K562 (cell line): ENCODE data around the gene ZSWIM9. TPM values are rescaled to one million over a fixed set of nuclear protein-coding genes. Genes with fewer than 3 reads are reported as not detected.

Source experiments
- CBX5 ChIP-seq: IDR thresholded peaks from 2 replicates; pipeline ENCODE4 v1.6.1; 2014; ENCODE audit warnings: low read depth, borderline replicate concordance
- CTBP1 ChIP-seq: fragments of 450-650 bp; IDR thresholded peaks from 2 replicates; pipeline ENCODE4 v1.6.1; 2016; ENCODE audit warnings: borderline replicate concordance
- EGR1 ChIP-seq: fragments of 450-650 bp; conservative IDR thresholded peaks from 2 replicates; pipeline ENCODE4 v1.6.1; 2017; ENCODE audit warnings: mild to moderate bottlenecking
- EZH2 ChIP-seq: IDR thresholded peaks from 2 replicates; pipeline ENCODE4 v1.6.1; 2012; ENCODE audit warnings: low read depth, mild to moderate bottlenecking, inconsistent platforms, low read length, borderline replicate concordance
- HMGXB4 ChIP-seq: sonication (generic); formaldehyde crosslinking; IDR thresholded peaks from 2 replicates; pipeline ENCODE4 v1.8.1; 2023; ENCODE audit warnings: mild to moderate bottlenecking, missing genetic modification reagents
- MBD1 ChIP-seq: fragments of 250-450 bp; sonication (Bioruptor Pico); IDR thresholded peaks from 2 replicates; pipeline ENCODE4 v1.8.0; 2022; ENCODE audit warnings: inconsistent platforms
- POLR2H ChIP-seq: IDR thresholded peaks from 2 replicates; pipeline ENCODE4 v1.6.1; 2016; ENCODE audit warnings: missing genetic modification characterization, low read depth, mild to moderate bottlenecking, control low read depth, missing compliant biosample characterization, moderate library complexity
- PTRF ChIP-seq: fragments of 450-650 bp; IDR thresholded peaks from 2 replicates; pipeline ENCODE4 v1.6.1; 2016; ENCODE audit warnings: mild to moderate bottlenecking, missing genetic modification characterization, missing compliant biosample characterization
- RCOR1 ChIP-seq, 2 experiments: IDR thresholded peaks; 2 replicates each; pipeline ENCODE4 v1.6.1; 2012; ENCODE audit warnings: low read depth in 2 of 2, low read length in 2 of 2, borderline replicate concordance in 1 of 2, improper control_type of control experiment in 1 of 2
- SIN3B ChIP-seq: fragments of 450-650 bp; IDR thresholded peaks from 2 replicates; pipeline ENCODE4 v1.6.1; 2017; ENCODE audit warnings: low read depth, mild to moderate bottlenecking, moderate library complexity
- ZNF780A ChIP-seq: fragments of 250-450 bp; sonication (Bioruptor Pico); IDR thresholded peaks from 2 replicates; pipeline ENCODE4 v1.5.0; 2021; ENCODE audit warnings: mild to moderate bottlenecking
- polyA plus RNA-seq, 8 experiments: library from polyadenylated mRNA; depleted of rRNA in 4 of 8; stranded (reverse) in 5 of 8; unstranded in 3 of 8; fragments of >200 nt; fragmentation: Nextera tagmentation in 2 of 8; fragmentation: Illumina TruSeq in 1 of 8; extraction: Ambion mirVana in 2 of 8; extraction: Trizol in 1 of 8; gene quantifications; 2 replicates each; pipeline versions ENCODE4 v1.2.1 to v1.2.3, GENCODE V29; 2011 to 2014; ENCODE audit warnings: inconsistent platforms in 1 of 8, missing spikeins in 1 of 8
- total RNA-seq, 7 experiments: library from RNA; depleted of rRNA in 6 of 7; stranded (reverse); fragments of >200 nt in 6 of 7; fragmentation: Illumina TruSeq in 2 of 7; extraction: Trizol in 2 of 7; gene quantifications; 2 replicates each; pipeline versions ENCODE4 v1.2.1 to v1.2.3, GENCODE V29; 2011 to 2021; ENCODE audit warnings: low replicate concordance in 1 of 7
- TF ChIP-seq, protein P1 (sequence below), 2 experiments: fragments of 450-650 bp in 1 of 2; sonication (generic) in 1 of 2; formaldehyde crosslinking in 1 of 2; IDR thresholded peaks; 2 replicates each; pipeline versions ENCODE4 v1.7.1 to v1.9.0; 2016 to 2022; ENCODE audit warnings: inconsistent platforms in 1 of 2, mild to moderate bottlenecking in 1 of 2, missing genetic modification reagents in 1 of 2

Gene ZSWIM9
- total and polyA plus RNA-seq, 9 of the 15 experiments (the other 6 are each of a cell fraction or from before 2014, with no cell fraction given): 0.04 to 1.4 (median 0.34) TPM; not detected in 1

- TF ChIP-seq, protein P1, sequence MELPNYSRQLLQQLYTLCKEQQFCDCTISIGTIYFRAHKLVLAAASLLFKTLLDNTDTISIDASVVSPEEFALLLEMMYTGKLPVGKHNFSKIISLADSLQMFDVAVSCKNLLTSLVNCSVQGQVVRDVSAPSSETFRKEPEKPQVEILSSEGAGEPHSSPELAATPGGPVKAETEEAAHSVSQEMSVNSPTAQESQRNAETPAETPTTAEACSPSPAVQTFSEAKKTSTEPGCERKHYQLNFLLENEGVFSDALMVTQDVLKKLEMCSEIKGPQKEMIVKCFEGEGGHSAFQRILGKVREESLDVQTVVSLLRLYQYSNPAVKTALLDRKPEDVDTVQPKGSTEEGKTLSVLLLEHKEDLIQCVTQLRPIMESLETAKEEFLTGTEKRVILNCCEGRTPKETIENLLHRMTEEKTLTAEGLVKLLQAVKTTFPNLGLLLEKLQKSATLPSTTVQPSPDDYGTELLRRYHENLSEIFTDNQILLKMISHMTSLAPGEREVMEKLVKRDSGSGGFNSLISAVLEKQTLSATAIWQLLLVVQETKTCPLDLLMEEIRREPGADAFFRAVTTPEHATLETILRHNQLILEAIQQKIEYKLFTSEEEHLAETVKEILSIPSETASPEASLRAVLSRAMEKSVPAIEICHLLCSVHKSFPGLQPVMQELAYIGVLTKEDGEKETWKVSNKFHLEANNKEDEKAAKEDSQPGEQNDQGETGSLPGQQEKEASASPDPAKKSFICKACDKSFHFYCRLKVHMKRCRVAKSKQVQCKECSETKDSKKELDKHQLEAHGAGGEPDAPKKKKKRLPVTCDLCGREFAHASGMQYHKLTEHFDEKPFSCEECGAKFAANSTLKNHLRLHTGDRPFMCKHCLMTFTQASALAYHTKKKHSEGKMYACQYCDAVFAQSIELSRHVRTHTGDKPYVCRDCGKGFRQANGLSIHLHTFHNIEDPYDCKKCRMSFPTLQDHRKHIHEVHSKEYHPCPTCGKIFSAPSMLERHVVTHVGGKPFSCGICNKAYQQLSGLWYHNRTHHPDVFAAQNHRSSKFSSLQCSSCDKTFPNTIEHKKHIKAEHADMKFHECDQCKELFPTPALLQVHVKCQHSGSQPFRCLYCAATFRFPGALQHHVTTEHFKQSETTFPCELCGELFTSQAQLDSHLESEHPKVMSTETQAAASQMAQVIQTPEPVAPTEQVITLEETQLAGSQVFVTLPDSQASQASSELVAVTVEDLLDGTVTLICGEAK (IDR thresholded peaks at IDR 0.05): peak; percentile 71
- TF ChIP-seq, protein P1 (CRISPR knock-in tag; IDR thresholded peaks at IDR 0.05): no peak
- TF ChIP-seq ZNF780A: no peak
- TF ChIP-seq POLR2H (tag): no peak
- peak; percentile 90 for TF ChIP-seq CTBP1
- peak; percentile 66 for TF ChIP-seq HMGXB4 (CRISPR knock-in tag)
- TF ChIP-seq SIN3B: peak; percentile 36; the same call in 1 of the 2 replicates
- peak; percentile 87 for TF ChIP-seq EGR1
- no peak for TF ChIP-seq EZH2
- no peak for TF ChIP-seq MBD1
- TF ChIP-seq RCOR1 (IDR thresholded peaks at IDR 0.05; ENCODE audit: borderline replicate concordance in 1 of 2, low read depth in 2 of 2, low read length in 2 of 2): 0 out of 4 replicates have a peak, but pooled peaks of 1 of the 2 experiments have one; percentile 5
- TF ChIP-seq PTRF (tag): no peak
- no peak for TF ChIP-seq CBX5
These were observed at the start of gene ZSWIM9, which contains the start of gene LIG1 (continued) for GRCh38 chr19:48169939-48170803.
